Common myeloid progenitor, CD34-positive (primary cell): ENCODE results near the gene MACC1.
A peak's percentile ranks its signal among the peaks of the same experiment; 100 is the strongest.
"Not testable (repeated sequence)": the region's sequence is repeated elsewhere in the genome, so short reads cannot be mapped to it uniquely, and the experiment has no call there.

ENCODE experiments used
- CTCF ChIA-PET: fragments of 350-600 bp; sonication (Branson Sonifier 250); formaldehyde crosslinking; loops from one replicate; lab custom pipeline; 2021; ENCODE audit warnings: antibody characterized with exemption; lab: Charles Lee
- POLR2A ChIA-PET: fragments of 350-600 bp; sonication (Branson Sonifier 250); formaldehyde crosslinking; loops from one replicate; lab custom pipeline; 2021; ENCODE audit warnings: antibody characterized with exemption; lab: Charles Lee
- DNase-seq, 3 donors: peaks; one replicate each; pipeline versions ENCODE4 v3.0.0 to v3.0.0-alpha.2; 2013
- H3K27ac ChIP-seq, 2 experiments: 1 replicate in 1 of 2; 2 replicates in 1 of 2; pipeline ENCODE4 v1.7.0; 2013; ENCODE audit warnings: inconsistent platforms in 2 of 2, low read length in 2 of 2, mild to moderate bottlenecking in 2 of 2, low read depth in 1 of 2, moderate library complexity in 1 of 2; ENCODE audit not compliant: severe bottlenecking in 2 of 2, insufficient read depth in 1 of 2, poor library complexity in 1 of 2
- H3K27me3 ChIP-seq, 5 experiments: replicated peaks in 2 of 5; 1 replicate in 3 of 5; 2 replicates in 2 of 5; pipeline versions ENCODE4 v1.6.1 to v1.7.0; 2013; ENCODE audit warnings: low read length in 4 of 5, mild to moderate bottlenecking in 2 of 5, moderate library complexity in 2 of 5, inconsistent platforms in 1 of 5; ENCODE audit not compliant: insufficient read depth in 5 of 5, control insufficient read depth in 4 of 5
- H3K36me3 ChIP-seq, 4 experiments: 1 replicate in 2 of 4; 2 replicates in 2 of 4; pipeline versions ENCODE4 v1.6.1 to v1.7.0; 2013; ENCODE audit warnings: low read length in 3 of 4, control low read depth in 1 of 4, mild to moderate bottlenecking in 1 of 4; ENCODE audit not compliant: control insufficient read depth in 4 of 4, insufficient read depth in 4 of 4
- H3K4me1 ChIP-seq, 4 experiments: 1 replicate in 3 of 4; 2 replicates in 1 of 4; pipeline versions ENCODE4 v1.6.1 to v1.7.1; 2013; ENCODE audit warnings: low read length in 3 of 4, mild to moderate bottlenecking in 3 of 4, control low read depth in 1 of 4, inconsistent platforms in 1 of 4, moderate library complexity in 1 of 4; ENCODE audit not compliant: control insufficient read depth in 4 of 4, insufficient read depth in 4 of 4; ENCODE audit errors: control extremely low read depth in 1 of 4
- H3K4me3 ChIP-seq, 7 experiments: 1 replicate in 4 of 7; 2 replicates in 3 of 7; pipeline versions ENCODE4 v1.5.1 to v1.7.0; 2013; ENCODE audit warnings: mild to moderate bottlenecking in 7 of 7, low read length in 6 of 7, moderate library complexity in 6 of 7, inconsistent platforms in 2 of 7, low read depth in 2 of 7, control low read depth in 1 of 7; ENCODE audit not compliant: insufficient read depth in 4 of 7, control insufficient read depth in 1 of 7; ENCODE audit errors: extremely low read depth in 1 of 7
- H3K9me3 ChIP-seq, 5 experiments: 1 replicate in 4 of 5; 2 replicates in 1 of 5; pipeline versions ENCODE4 v1.6.1 to v1.7.1; 2013; ENCODE audit warnings: low read length in 4 of 5, mild to moderate bottlenecking in 2 of 5, inconsistent platforms in 1 of 5, low read depth in 1 of 5, moderate library complexity in 1 of 5; ENCODE audit not compliant: control insufficient read depth in 4 of 5, insufficient read depth in 2 of 5; ENCODE audit errors: control extremely low read depth in 1 of 5
- WGBS: methylation state at CpG from one replicate; pipeline ENCODE4 v1.1.5; 2013; ENCODE audit not compliant: insufficient coverage; 5-methylcytosine and 5-hydroxymethylcytosine counted together

The MACC1 gene

GRCh38 chr7:20121404-20121803 is 95.8 kb downstream of the MACC1 start:
- Histone ChIP-seq H3K9me3 (no peaks in the 10 kb centered on the region), H3K36me3 (no peaks in the 10 kb centered on the region), H3K4me1 (no peaks in the 10 kb centered on the region), H3K4me3 (no peak overlapping the region), H3K27me3 (no peaks in the 10 kb centered on the region), H3K27ac (no peak overlapping the region)
- 84% methylated on average over 8 of the region's 8 CpGs for WGBS
- ChIA-PET CTCF (interaction anchor here (1.9 kb wide), 1 partner anchor 11 kb away, joined by 4 read pairs; no protein-coding TSS in a partner anchor), POLR2A (no interaction called here)
- no peak for DNase-seq

GRCh38 chr7:20120611-20121168 is 96.5 kb downstream of the MACC1 start:
- H3K27me3 ChIP-seq, H3K36me3 ChIP-seq, H3K27ac ChIP-seq, H3K4me3 ChIP-seq, H3K9me3 ChIP-seq, POLR2A ChIA-PET, H3K4me1 ChIP-seq: not testable (repeated sequence)
- DNase-seq, result peak in 1 of 3 donors; percentile 32
- CTCF ChIA-PET, result interaction anchor here (1.9 kb wide), 1 partner anchor 11 kb away, joined by 4 read pairs; no protein-coding TSS in a partner anchor
- 99% methylated on average over 7 of the region's 7 CpGs for WGBS

- H3K4me1 ChIP-seq, result peaks cover 7 to 21% (median 9%) of the 10 kb centered on the region in 4 experiments
- H3K4me3 ChIP-seq, result no peak overlapping the region
- H3K27ac ChIP-seq, result no peak overlapping the region
- no peaks in the 10 kb centered on the region for H3K27me3 ChIP-seq
- no peaks in the 10 kb centered on the region for H3K36me3 ChIP-seq
- DNase-seq, result no peak
- CTCF ChIA-PET, result interaction anchor here (1.4 kb wide), 1 partner anchor 33 kb away, joined by 3 read pairs; no protein-coding TSS in a partner anchor
- H3K9me3 ChIP-seq, result no peaks in the 10 kb centered on the region
- POLR2A ChIA-PET, result interaction anchor here (0.7 kb wide), 1 partner anchor 76 kb away, joined by 3 read pairs; no protein-coding TSS in a partner anchor
- WGBS, result 90% methylated on average over 3 of the region's 3 CpGs
Measured at GRCh38 chr7:20116869-20117268, 100.3 kb downstream of the MACC1 start.

- WGBS, result 29% methylated on average over 2 of the region's 2 CpGs
- peaks cover 7 to 21% (median 9%) of the 10 kb centered on the region in 4 experiments for H3K4me1 ChIP-seq
- no peaks in the 10 kb centered on the region for H3K27me3 ChIP-seq
- H3K4me3 ChIP-seq, result no peak overlapping the region
- peak; percentile 82 to 96 (median 94) for DNase-seq
- H3K27ac ChIP-seq, result no peak overlapping the region
- H3K36me3 ChIP-seq, result no peaks in the 10 kb centered on the region
- ChIA-PET POLR2A (no interaction called here), CTCF (interaction anchor here (0.7 to 1.4 kb wide), 8 partner anchors 11 to 199 kb away, joined by 3 to 5 read pairs (median 4); no protein-coding TSS in a partner anchor)
- H3K9me3 ChIP-seq, result no peaks in the 10 kb centered on the region
Measured at GRCh38 chr7:20114468-20114867, 102.7 kb downstream of the MACC1 start.

GRCh38 chr7:20113427-20114027 is 103.7 kb downstream of the MACC1 start:
- H3K9me3 ChIP-seq, result no peaks in the 10 kb centered on the region
- WGBS, result no CpG with 5 or more reads among the region's 4 CpGs
- H3K4me3 ChIP-seq, result no peak overlapping the region
- POLR2A ChIA-PET, result no interaction called here
- H3K4me1 ChIP-seq, result peaks cover 7 to 21% (median 9%) of the 10 kb centered on the region in 4 experiments
- no peaks in the 10 kb centered on the region for H3K36me3 ChIP-seq
- no peaks in the 10 kb centered on the region for H3K27me3 ChIP-seq
- CTCF ChIA-PET, result interaction anchor here (1.3 to 1.8 kb wide), 2 partner anchors 36 to 60 kb away, joined by 4 to 5 read pairs; no protein-coding TSS in a partner anchor
- no peak overlapping the region for H3K27ac ChIP-seq
- DNase-seq, result peak in 2 of 3 donors; percentile 49 to 67

- H3K27me3 ChIP-seq, result no peaks in the 10 kb centered on the region
- peaks cover 7 to 21% (median 9%) of the 10 kb centered on the region in 4 experiments for H3K4me1 ChIP-seq
- no peaks in the 10 kb centered on the region for H3K9me3 ChIP-seq
- H3K27ac ChIP-seq, result no peak overlapping the region
- no peaks in the 10 kb centered on the region for H3K36me3 ChIP-seq
- ChIA-PET CTCF (interaction anchor here (1.8 kb wide), 1 partner anchor 61 kb away, joined by 5 read pairs; no protein-coding TSS in a partner anchor), POLR2A (no interaction called here)
- no peak for DNase-seq
- no peak overlapping the region for H3K4me3 ChIP-seq
Measured at GRCh38 chr7:20112696-20113095, 104.5 kb downstream of the MACC1 start.
